GM18520 (cell line): ENCODE results near the gene MAP2K1.
"Not testable (repeated sequence)": the region's sequence is repeated elsewhere in the genome, so short reads cannot be mapped to it uniquely, and the experiment has no call there.

Source experiments
- ATAC-seq: cut with Tn5 transposase; IDR thresholded peaks from one replicate; pipeline ENCODE4 v1.9.1; 2021; ENCODE audit not compliant: unreplicated experiment

MAP2K1 gene

GRCh38 chr15:66474135-66474534, 87.4 kb downstream of the MAP2K1 start:
- ATAC-seq: no peak

- no peak for ATAC-seq
Observed at GRCh38 chr15:66474963-66475362, 88.3 kb downstream of the MAP2K1 start.

GRCh38 chr15:66476535-66476934, 89.8 kb downstream of the MAP2K1 start:
- no peak for ATAC-seq

- no peak for ATAC-seq
Observed at GRCh38 chr15:66477011-66477410, 90.3 kb downstream of the MAP2K1 start.

DNA sequence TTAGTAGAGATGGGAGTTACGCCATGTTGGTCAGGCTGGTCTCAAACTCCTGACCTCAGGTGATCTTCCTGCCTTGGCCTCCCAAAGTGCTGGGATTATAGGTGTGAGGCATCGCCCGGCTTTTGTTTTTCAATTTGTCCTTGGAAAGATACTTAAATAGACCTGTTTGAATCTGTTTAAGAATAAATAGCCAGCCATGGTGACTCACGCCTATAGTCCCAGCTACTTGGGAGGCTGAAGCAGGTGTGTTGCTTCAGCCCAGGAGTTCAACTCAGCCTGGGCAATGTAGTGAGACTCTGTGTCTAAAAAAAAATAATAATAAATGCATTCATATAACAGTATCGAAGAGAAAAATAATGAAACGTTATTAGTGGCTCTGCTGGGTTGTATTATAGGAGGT, 93.6 kb downstream of the MAP2K1 start:
- no peak for ATAC-seq

- no peak for ATAC-seq
Observed at GRCh38 chr15:66481107-66481856, 94.6 kb downstream of the MAP2K1 start.

DNA sequence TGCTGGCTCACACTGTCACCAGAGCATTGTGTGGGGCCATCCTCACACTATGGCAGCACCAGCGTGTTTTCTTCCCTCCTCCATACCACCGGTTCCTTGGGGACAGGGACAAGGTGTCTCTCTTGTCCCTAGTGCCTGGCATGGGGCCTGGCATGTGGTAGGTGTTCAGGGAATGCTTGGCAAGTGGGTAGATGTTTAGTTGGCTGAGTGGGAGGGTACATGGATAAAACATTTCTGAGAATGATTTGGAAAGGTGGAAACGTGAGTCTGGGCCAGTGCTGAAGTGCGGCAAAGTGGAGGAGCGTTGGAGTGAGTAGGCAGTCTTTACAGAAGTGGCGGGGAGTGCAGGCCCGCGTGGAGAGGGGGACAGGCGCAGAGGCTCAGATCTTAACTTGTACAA, 95.8 kb downstream of the MAP2K1 start:
- ATAC-seq: no peak

DNA sequence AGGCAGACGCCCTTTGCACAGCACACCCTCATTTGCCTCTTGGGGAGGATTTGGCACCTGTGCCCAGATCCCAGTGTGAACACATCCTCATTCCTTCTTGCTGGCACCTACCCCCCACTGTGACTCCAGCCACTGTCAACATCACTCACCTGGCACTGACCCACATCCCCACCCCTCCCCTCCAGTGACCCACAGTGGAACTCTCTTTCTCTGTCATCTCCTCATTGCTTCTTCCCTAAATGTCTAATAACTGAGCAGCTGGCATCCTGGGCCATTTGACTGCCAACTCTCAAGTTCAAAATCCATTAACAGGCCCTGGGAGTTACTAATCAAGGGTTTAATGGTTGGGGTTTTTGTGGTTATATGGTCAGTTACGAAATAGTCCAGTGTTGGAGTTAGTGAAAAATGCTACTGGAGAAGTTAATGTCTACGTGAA, 96.4 kb downstream of the MAP2K1 start:
- no peak for ATAC-seq

DNA sequence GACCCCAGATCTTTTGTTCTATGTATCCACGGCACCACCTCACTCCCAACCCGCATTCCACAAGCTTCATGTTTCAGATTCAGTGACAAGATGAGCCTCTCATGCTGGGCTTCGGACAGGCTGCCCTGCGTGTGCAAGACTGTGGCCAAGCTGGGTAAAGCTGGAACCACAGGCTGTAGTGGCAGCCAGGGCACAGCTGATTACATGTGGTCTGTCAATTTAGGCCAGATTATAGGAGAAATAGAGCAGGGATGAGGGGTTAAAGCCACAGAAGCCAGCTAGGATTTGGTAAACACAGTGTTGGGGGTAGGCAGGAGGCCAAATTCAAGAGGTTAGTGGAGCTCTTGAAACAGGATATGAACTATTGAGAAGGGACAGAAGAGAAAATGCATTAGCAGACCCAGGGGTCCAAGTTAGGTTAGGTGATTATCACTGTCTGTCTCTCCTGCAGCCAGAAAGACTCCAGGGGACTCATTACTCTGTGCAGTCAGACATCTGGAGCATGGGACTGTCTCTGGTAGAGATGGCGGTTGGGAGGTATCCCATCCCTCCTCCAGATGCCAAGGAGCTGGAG, 97.9 kb downstream of the MAP2K1 start:
- no peak for ATAC-seq

DNA sequence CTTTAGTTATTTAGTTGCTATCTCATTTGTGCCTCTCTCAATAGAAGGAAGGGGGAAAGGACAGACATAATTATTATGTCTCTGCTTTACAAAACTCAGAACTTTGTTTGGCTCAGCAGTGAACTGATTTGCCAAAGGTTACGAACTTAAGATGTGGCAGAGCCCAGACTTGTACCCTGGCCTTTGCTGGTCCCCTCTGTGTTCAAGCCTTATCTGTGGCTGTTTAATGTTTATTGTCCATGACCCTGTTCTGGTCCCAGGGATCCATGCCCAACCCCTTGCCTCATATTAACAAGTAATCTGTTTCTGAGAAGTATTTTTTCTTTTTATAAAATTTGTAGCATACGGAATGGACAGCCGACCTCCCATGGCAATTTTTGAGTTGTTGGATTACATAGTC, 100.2 kb downstream of the MAP2K1 start:
- ATAC-seq: no peak

DNA sequence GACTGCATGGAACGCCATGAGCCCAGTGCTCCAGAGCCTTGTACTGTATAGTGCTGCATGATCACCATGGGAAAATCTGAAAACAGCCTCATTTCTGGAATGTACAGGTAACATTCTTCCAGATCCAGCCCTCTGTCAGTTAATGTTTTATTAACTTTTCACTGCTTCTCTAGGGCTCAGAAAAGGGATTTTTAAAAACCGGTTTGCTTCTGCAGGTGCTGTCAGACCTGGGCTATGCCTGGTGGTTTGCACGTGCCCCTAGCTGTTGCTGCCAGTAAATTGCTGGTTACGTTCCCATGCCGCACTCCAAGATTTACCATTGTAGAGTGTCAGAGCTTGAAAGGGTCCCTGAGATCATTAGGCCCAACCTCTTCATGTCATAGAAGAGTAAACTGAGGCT, 101.8 kb downstream of the MAP2K1 start:
- ATAC-seq: no peak

DNA sequence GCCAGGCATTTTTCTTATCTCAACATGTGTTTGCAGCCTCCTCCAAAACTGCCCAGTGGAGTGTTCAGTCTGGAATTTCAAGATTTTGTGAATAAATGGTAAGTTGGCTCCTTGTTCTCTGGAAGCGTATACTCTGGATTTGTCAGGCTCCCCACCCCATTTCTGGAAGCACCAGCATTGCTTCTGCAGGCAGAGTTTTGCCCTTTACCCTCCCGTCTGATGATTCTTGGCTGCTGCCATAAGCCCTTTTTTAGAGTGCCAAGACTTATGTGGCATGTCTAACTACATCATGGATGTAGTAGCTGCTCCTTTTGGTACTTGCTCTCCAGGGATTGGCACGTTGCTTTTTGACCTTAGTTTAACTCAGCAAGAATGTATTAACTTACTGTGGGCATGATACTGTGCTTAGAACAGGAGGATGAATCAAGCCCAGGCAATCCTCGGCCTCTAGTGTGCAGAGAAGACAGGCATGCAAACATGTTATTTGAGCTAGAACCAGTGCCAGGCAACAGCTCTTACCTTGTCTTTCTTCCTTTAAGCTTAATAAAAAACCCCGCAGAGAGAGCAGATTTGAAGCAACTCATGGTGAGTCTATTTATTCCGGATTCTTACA, 102.6 kb downstream of the MAP2K1 start:
- ATAC-seq: no peak

DNA sequence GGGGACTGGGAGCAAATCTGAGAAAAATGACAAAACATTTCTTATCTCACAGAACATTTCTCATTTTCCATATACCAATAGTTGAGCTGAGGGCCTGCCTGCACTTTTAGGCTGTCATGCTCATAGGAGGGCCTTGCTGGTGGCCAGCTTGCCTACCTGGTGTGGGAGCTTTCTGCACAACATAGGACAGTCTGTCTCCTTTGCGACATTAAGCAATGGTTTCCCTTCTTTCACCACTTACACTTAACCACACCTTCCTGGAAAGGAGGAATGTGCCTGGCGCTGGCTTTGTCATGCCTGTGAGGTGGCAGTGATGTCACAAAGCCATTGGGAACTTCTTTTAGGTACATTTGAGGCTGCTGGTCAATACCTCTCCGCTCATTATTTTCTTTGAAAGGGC, 105.1 kb downstream of the MAP2K1 start:
- no peak for ATAC-seq

DNA sequence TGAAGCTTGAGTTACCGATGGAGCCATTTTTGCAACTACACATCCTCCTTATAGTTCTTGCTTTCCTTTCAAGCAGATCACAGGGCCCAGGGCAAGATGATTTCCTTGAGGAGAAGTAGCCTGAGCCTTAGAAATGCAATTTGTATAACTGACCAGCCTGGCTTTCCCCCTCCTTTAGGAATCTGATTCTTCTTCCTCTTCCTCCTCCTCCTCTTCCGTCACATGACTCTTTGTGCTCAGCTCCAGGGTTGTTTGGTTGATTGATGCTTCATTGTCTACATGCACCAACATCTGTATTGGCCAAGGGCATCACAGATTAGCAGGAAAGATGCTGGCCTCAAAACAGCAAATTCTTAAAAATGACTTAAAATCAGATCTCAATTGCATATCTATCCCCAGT, 107.5 kb downstream of the MAP2K1 start:
- ATAC-seq: no peak

DNA sequence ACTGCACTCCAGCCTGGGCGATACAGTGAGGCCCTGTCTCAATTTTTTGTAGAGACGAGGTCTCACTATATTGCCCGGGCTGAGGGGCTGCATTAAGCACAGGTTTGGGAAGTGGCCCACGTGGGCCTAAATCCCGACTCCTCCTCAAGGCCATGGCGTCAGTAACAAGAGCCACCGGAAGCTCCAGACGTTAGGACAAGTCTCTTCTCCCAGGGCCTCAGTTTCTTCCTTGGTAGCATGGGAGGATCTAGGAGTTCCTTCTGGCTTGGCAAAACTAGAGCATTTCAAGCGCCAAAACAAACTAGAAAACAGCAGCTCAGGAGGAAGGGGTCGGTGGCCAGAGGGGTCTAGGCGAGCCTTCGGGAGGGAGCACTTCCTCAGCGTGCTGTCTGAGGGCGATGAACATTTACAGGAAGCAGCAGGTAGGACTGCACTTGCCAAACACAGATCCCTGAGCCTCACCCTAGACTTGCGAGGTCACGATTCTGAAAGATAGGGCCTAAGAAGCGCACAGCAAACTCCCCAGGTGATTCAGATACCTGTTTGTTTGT, 110.3 kb downstream of the MAP2K1 start:
- no peak for ATAC-seq

- peak; percentile 81 for ATAC-seq
Observed at GRCh38 chr15:66497502-66498455, 111.1 kb downstream of the MAP2K1 start, which contains the start of gene SNAPC5. Gene SNAPC5, minus strand, starts transcription at chr15:66497762. Its CDS starts 31 bp downstream, at chr15:66497731.

GRCh38 chr15:66498501-66499386, 112.0 kb downstream of the MAP2K1 start:
- no peak for ATAC-seq

DNA sequence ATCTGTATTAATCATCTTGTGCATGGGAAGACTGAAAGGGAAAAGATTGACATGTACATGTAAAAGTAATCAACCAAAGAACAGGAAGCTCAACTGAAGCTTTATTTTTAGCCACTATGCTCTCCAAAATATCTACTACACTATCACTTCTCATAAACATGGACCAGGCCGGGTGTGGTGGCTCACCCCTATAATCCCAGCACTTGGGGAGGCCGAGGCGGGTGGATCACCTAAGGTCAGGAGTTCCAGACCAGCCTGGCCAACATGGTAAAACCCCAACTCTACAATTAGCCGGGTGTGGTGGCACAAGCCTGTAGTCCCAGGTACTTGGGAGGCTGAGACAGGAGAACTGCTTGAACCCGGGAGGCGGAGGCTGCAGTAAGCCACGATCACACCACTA, 113.6 kb downstream of the MAP2K1 start:
- ATAC-seq: not testable (repeated sequence)

DNA sequence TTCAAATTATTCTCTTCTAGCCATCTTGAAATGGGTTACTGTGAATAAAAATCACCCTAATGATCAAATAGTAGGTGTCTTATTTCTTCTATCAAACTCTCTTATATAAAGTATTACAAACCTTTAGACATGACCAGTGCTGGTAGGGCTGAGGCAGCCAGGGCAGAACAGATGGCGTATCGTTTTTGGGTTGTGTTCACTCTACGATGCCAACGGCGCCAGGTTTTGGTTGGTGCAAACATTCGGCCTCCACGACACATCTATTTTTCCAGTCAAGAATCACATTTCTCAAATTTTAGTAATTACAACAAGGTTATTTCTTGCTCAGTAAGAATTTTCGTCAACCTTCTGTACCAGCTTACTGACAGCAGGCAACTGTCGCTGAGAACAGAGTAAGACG, 115.8 kb downstream of the MAP2K1 start:
- ATAC-seq: no peak
